HCT116 (cell line): ENCODE measurements around the gene COL4A1. TPM values are rescaled to one million over a fixed set of nuclear protein-coding genes. Genes with fewer than 3 reads are reported as not detected.
A peak's percentile ranks its signal among the peaks of the same experiment; 100 is the strongest.

Experiments used
- ATAC-seq: fragments of 200-7000 bp; cut with Tn5 transposase; 2 replicates; pipeline ENCODE4 v1.9.1; 2020; ENCODE audit warnings: mild to moderate bottlenecking, moderate library complexity
- BruUV-seq: library from RNA; stranded (reverse); fragments of 400-500 nt; replicated peaks from 2 replicates; lab custom pipeline; 2021; lab: Mats Ljungman, UMichigan
- CTCF ChIA-PET: fragments of 300-600 bp; sonication (Branson Sonifier 250); formaldehyde crosslinking; loops from one replicate; lab custom pipeline; 2021; ENCODE audit warnings: antibody characterized with exemption; lab: Charles Lee
- POLR2A ChIA-PET: fragments of 300-600, 350-600 bp; sonication (Branson Sonifier 250); formaldehyde crosslinking; loops from one replicate; lab custom pipeline; 2021; ENCODE audit warnings: antibody characterized with exemption; lab: Charles Lee
- RAD21 ChIA-PET, 2 experiments: fragments of 300-600 bp; sonication (Branson Sonifier 250); formaldehyde crosslinking; loops; one replicate each; lab custom pipeline; 2023; ENCODE audit warnings: low total read pairs in 2 of 2; ENCODE audit not compliant: uncharacterized antibody in 2 of 2, unreplicated experiment in 2 of 2, low non-redundant PET in 1 of 2; lab: Charles Lee
- DNase-seq: peaks from one replicate; pipeline ENCODE4 v3.0.0-alpha.2; 2010; ENCODE audit warnings: low read depth, low spot score
- H2AFZ ChIP-seq: fragments of 200-600 bp; shearing (Covaris generic), sonication (generic); 2 replicates; pipeline ENCODE4 v1.6.1; 2017; ENCODE audit warnings: low read depth, mixed run types, mixed read lengths, antibody characterized with exemption, low read length; ENCODE audit not compliant: poor library complexity, severe bottlenecking
- H3K27ac ChIP-seq: 2 replicates; pipeline ENCODE4 v1.5.1; 2012; ENCODE audit warnings: low read depth, low read length
- H3K27me3 ChIP-seq: fragments of 200-600 bp; sonication (generic); 2 replicates; pipeline ENCODE4 v1.6.1; 2016; ENCODE audit warnings: mixed run types, low read length, mixed read lengths; ENCODE audit not compliant: insufficient read depth
- H3K36me3 ChIP-seq, 2 experiments: fragments of 200-500 bp in 1 of 2; fragments of 200-600 bp in 1 of 2; sonication (Bioruptor generic) in 1 of 2; sonication (generic) in 1 of 2; 2 replicates each; pipeline versions ENCODE4 v1.5.1 to v1.6.1; 2014 to 2016; ENCODE audit warnings: low read length in 2 of 2, inconsistent platforms in 1 of 2, mixed read lengths in 1 of 2, mixed run types in 1 of 2; ENCODE audit not compliant: insufficient read depth in 2 of 2, control insufficient read depth in 1 of 2
- H3K4me1 ChIP-seq, 2 experiments: fragments of 200-600 bp in 1 of 2; sonication (generic) in 1 of 2; 2 replicates each; pipeline versions ENCODE4 v1.5.1 to v1.6.1; 2012 to 2017; ENCODE audit warnings: low read length in 2 of 2, inconsistent platforms in 1 of 2, mild to moderate bottlenecking in 1 of 2, mixed read lengths in 1 of 2, mixed run types in 1 of 2, moderate library complexity in 1 of 2; ENCODE audit not compliant: insufficient read depth in 2 of 2, control insufficient read depth in 1 of 2
- H3K4me2 ChIP-seq: fragments of 200-600 bp; sonication (generic); 2 replicates; pipeline ENCODE4 v1.6.1; 2017; ENCODE audit warnings: mixed run types, low read length, mixed read lengths
- H3K4me3 ChIP-seq, 2 experiments: fragments of 200-600 bp in 1 of 2; sonication (generic) in 1 of 2; replicated peaks in 1 of 2; 2 replicates each; pipeline ENCODE4 v1.5.1; 2011 to 2016; ENCODE audit warnings: low read length in 2 of 2, control low read depth in 1 of 2, low read depth in 1 of 2, mild to moderate bottlenecking in 1 of 2, mixed read lengths in 1 of 2, mixed run types in 1 of 2
- H3K79me2 ChIP-seq: fragments of 200-600 bp; sonication (generic); 2 replicates; pipeline ENCODE4 v1.6.1; 2017; ENCODE audit warnings: mild to moderate bottlenecking, mixed run types, low read length, moderate library complexity, mixed read lengths; ENCODE audit not compliant: insufficient read depth
- H3K9ac ChIP-seq: fragments of 200-600 bp; sonication (generic); 2 replicates; pipeline ENCODE4 v1.6.1; 2016; ENCODE audit warnings: low read length, mixed read lengths
- H3K9me2 ChIP-seq: fragments of 200-600 bp; sonication (generic), shearing (Covaris generic); 2 replicates; pipeline ENCODE4 v1.6.1; 2017; ENCODE audit warnings: mixed run types, mild to moderate bottlenecking, moderate library complexity; ENCODE audit not compliant: insufficient read depth
- H3K9me3 ChIP-seq, 2 experiments: fragments of 200-500 bp in 1 of 2; fragments of 200-600 bp in 1 of 2; sonication (Bioruptor generic) in 1 of 2; sonication (generic) in 1 of 2; 2 replicates each; pipeline ENCODE4 v1.6.1; 2014 to 2017; ENCODE audit warnings: low read length in 2 of 2, mixed read lengths in 2 of 2, inconsistent platforms in 1 of 2, low read depth in 1 of 2, mild to moderate bottlenecking in 1 of 2, mixed run types in 1 of 2, moderate library complexity in 1 of 2; ENCODE audit not compliant: control insufficient read depth in 1 of 2, insufficient read depth in 1 of 2
- H4K20me1 ChIP-seq: fragments of 200-600 bp; sonication (generic), shearing (Covaris generic); 2 replicates; pipeline ENCODE4 v1.6.1; 2017; ENCODE audit warnings: mixed run types, mild to moderate bottlenecking, moderate library complexity; ENCODE audit not compliant: insufficient read depth
- ATF3 ChIP-seq: IDR thresholded peaks from 2 replicates; pipeline ENCODE4 v1.6.1; 2012
- CEBPB ChIP-seq: IDR thresholded peaks from 2 replicates; pipeline ENCODE4 v1.6.1; 2012; ENCODE audit warnings: low read depth
- EGR1 ChIP-seq: IDR thresholded peaks from 2 replicates; pipeline ENCODE4 v1.6.1; 2012; ENCODE audit warnings: low read depth
- ELF1 ChIP-seq: IDR thresholded peaks from 2 replicates; pipeline ENCODE4 v1.6.1; 2012; ENCODE audit warnings: low read depth, borderline replicate concordance
- JUND ChIP-seq: IDR thresholded peaks from 2 replicates; pipeline ENCODE4 v1.6.1; 2012
- MAX ChIP-seq: IDR thresholded peaks from 2 replicates; pipeline ENCODE4 v1.6.1; 2012
- POLR2A ChIP-seq: IDR thresholded peaks from 2 replicates; pipeline ENCODE4 v1.7.0; 2011; ENCODE audit warnings: borderline replicate concordance; ENCODE audit not compliant: insufficient read depth, insufficient read length; ENCODE audit errors: extremely low read depth
- POLR2AphosphoS5 ChIP-seq: IDR thresholded peaks from 2 replicates; pipeline ENCODE4 v1.6.1; 2011; ENCODE audit warnings: mild to moderate bottlenecking, low read depth, low read length, moderate library complexity
- REST ChIP-seq: IDR thresholded peaks from 2 replicates; pipeline ENCODE4 v1.6.1; 2012; ENCODE audit warnings: low read depth
- SP1 ChIP-seq: IDR thresholded peaks from 2 replicates; pipeline ENCODE4 v1.6.1; 2012; ENCODE audit warnings: low read depth
- TCF7L2 ChIP-seq: IDR thresholded peaks from 2 replicates; pipeline ENCODE4 v1.7.0; 2011; ENCODE audit warnings: borderline replicate concordance, inconsistent platforms; ENCODE audit not compliant: insufficient read depth, insufficient read length; ENCODE audit errors: extremely low read depth
- ZBTB33 ChIP-seq: IDR thresholded peaks from 2 replicates; pipeline ENCODE4 v1.6.1; 2011; ENCODE audit warnings: mild to moderate bottlenecking, low read length, moderate library complexity; ENCODE audit not compliant: insufficient replicate concordance; ENCODE audit errors: extremely low read depth
- ZFX ChIP-seq: fragments of 450-650 bp; IDR thresholded peaks from 2 replicates; pipeline ENCODE4 v1.6.1; 2017
- intact Hi-C: fragments of 100-400 bp; cut with micrococcal nuclease; formaldehyde crosslinking; loops from 2 replicates; pipeline ENCODE4 v1.10.0; 2022
- total RNA-seq: library from RNA; stranded (reverse); gene quantifications from one replicate; pipeline ENCODE4 v1.2.1, GENCODE V29; 2021; ENCODE audit not compliant: unreplicated experiment

COL4A1 gene
- total RNA-seq, 1 experiment from 2014 or later = 0.57 TPM

- Histone ChIP-seq H4K20me1 (no peaks in the 10 kb centered on the region), H3K9me3 (no peaks in the 10 kb centered on the region), H3K4me2 (no peak overlapping the region), H3K4me1 (peaks cover 2 to 10% of the 10 kb centered on the region in 2 experiments; a peak in 1 of 4 replicates), H3K79me2 (no peaks in the 10 kb centered on the region), H3K36me3 (no peaks in the 10 kb centered on the region), H3K4me3 (no peak overlapping the region), H3K27ac (0 out of 2 replicates have a peak overlapping the region, but pooled peaks have one; percentile 10), H3K9me2 (no peaks in the 10 kb centered on the region), H3K27me3 (no peaks in the 10 kb centered on the region), H2AFZ (peak overlapping the region; percentile 32), H3K9ac (no peak overlapping the region)
- BruUV-seq = no TSS peak
- DNase-seq = no peak
- ChIA-PET POLR2A (no interaction called here), RAD21 (no interaction called here), CTCF (interaction anchor here (0.9 kb wide), 1 partner anchor 10 kb away, joined by 3 read pairs; no protein-coding TSS in a partner anchor)
- intact Hi-C loops = no loop called here
- ATAC-seq = no peak
- TF ChIP-seq CEBPB (no peak), ZBTB33 (no peak), TCF7L2 (no peak), REST (no peak), SP1 (no peak), EGR1 (no peak), POLR2A (no peak), MAX (no peak), JUND (no peak), POLR2AphosphoS5 (no peak), ELF1 (no peak), ATF3 (no peak), ZFX (no peak)
Observed at GRCh38 chr13:110123041-110123809, 183.7 kb downstream of the COL4A1 start.
